ENCODE results near the gene LRRC18.

The LRRC18 gene

DNA sequence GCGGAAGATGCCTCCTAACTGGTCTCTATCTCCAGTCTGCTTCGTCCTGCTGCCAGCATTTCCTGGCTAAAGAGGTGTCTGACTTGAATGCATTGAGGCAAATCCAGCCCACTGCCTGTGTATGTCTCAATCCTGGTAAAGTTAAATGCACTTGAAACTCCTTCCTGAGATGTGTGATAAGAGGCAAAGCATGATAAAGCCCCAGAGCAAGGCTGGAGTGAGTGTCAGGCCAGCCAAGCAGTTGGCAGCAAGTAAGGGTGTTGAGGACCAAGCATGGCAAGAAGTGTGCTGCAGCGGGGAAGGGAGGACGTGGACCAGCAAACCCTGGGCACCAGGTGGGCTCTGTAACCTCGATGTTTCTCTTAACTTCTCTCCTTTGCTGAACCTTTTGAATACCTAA lies 29.1 kb downstream of the LRRC18 start:
- no peak for DNase-seq (ENCODE audit: low read depth in 2 of 2)

DNA sequence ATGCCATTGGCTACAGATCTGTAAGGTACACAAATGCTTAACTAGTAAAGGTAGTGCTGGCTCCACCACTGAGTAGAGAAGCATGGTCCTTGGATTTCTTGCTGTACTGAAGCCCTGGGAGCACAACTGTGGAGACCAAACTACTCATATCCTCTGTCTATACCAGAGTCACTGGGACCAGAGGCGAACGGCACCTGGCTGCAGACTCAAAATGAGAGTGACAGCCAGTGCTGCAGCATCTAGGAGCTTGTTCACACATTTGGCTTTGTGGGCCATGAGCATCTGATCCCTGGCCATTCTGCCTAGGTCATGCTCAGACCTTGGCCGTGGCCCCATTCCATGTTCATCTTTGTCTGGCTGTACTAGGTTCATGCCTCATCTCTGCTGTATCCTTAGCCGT lies 31.9 kb downstream of the LRRC18 start:
- DNase-seq (ENCODE audit: low read depth in 2 of 2) = no peak

DNA sequence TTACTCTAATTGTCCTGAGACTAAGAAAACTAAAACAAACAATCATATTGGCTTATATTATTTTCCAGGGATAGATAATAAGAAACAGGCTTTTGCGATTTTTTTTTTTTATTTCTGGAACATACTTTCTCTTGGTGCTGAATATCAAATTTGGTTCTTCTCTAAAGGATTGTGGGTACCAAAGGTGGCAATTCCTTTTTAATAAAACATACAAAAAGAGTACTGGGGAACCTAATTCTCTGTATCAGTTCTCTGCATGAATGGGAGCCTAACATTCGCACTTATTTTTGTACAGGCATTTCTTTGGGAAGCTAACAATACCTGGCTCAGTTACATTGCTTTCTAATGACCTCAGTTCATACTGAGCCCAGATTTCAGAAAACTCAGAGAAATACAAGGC lies 32.8 kb downstream of the LRRC18 start:
- no peak for DNase-seq (ENCODE audit: low read depth in 2 of 2)

DNA sequence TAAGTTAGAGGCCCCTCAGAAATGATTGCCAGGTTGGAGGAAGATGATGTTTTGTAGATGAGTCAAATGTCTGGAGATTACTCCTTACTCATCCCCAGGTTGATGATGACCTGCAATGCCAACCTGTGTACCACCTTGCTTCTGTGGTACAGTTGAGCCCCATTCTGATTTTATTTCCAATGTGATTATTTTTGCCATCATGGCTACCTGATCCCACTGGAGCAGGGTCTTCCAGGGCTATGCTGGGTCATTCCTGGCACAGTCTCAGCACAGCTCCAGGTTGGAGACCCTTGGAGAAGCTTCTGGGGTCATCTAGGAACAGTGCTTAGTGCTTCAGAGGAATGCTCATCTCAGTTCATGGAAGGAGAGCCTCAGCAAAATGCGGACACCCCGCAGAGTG lies 34.3 kb downstream of the LRRC18 start:
- DNase-seq (ENCODE audit: low read depth in 2 of 2) = no peak

DNA sequence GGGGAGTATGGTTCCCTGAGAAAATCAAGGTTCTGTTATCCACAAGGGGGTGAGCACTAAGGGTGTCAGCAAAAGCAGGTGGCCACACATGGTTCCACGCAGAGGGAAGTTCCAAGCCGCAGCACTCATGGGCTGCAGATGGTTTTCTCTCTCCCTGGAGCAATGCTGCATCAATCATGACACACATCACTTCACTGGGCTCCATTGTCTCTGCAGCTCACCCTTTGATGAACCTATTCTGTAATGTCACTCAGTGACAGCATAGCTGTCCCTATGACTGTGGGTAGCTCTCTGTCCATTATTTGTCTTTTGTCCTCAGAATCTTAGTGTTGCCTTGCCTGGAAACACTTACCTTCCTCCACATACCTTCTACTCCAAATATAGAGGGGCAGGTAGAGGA lies 34.8 kb downstream of the LRRC18 start:
- DNase-seq (ENCODE audit: low read depth in 2 of 2) = no peak

DNA sequence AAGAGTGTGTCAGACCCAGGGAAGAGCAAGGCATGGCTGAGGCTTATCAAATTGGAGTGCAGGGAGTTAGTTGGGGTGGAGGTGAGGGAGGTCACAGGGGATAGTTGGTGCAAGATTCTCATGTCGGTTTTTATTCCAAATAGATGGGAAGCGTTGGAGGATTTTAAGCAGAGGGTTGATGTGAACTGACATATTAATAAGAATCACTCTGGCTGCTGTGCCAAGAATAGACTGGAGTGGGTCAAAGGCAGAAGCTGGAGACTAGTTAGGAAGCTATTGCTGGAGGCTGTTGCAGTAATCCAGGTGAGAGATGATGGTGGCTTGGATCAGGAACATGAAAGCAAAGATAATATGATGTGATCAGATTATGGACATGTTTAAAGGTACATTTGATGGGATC lies 36.5 kb downstream of the LRRC18 start:
- DNase-seq (ENCODE audit: low read depth in 2 of 2) = no peak

DNA sequence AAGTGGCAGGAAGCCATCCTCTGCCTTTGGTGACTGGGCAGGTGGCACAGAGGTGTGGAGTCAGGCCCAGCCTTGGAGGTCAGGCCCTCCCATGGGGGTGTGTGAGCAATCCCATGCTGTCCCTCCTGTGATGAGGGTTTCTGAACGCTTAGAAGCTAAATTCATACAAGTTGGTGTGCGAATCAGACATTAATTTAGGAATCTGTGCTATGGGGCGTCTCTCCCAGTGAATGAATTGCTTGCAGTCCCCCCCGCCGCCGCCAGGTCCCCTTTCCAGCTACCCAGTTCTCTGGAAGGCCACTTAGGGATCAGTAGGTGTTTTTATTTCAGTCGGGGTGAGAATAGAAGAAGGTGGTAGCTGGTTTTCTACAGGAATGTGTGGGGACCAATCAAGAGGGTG lies 37.5 kb downstream of the LRRC18 start:
- no peak for DNase-seq (ENCODE audit: low read depth in 2 of 2)

DNA sequence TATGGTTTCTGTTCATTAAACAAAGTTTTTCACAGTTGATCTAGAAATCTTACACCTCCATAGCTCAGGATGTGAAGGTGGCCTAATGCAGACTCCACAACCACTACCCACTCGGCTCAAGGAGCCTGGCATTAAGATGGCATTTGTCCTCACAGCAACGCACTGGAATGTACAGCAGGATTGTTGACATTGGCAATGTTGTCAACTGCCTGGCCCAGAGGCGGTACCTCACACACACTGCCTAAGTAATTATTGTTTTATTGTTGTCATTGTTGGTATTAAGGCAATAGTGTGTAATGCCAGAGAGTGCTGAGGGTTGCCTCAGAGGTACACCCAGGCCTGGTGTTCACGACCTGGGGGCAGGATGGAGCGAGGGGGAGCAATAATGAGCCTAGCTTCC lies 38.3 kb downstream of the LRRC18 start:
- no peak for DNase-seq (ENCODE audit: low read depth in 2 of 2)

DNA sequence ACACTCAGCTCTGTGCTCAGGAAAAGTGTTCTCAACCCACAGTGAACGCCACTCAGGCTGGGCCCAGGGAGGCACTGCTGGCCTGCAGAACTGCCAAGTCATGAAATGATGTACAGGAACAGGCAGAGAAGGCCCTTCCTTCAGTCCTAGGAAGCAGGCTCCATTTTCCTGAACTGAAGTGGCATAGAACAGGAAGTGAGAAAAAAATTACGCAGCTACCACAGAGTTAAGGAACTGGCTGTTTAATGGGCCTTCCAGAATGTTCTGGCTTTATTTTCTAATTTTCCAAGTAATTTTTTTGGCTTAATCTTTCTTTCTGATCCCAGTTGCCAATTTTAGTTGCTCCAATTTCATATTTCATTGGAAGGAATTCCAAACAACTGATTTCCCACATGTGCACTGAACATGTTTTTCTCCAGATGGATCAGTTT lies 39.3 kb downstream of the LRRC18 start:
- DNase-seq (ENCODE audit: low read depth in 2 of 2) = no peak

DNA sequence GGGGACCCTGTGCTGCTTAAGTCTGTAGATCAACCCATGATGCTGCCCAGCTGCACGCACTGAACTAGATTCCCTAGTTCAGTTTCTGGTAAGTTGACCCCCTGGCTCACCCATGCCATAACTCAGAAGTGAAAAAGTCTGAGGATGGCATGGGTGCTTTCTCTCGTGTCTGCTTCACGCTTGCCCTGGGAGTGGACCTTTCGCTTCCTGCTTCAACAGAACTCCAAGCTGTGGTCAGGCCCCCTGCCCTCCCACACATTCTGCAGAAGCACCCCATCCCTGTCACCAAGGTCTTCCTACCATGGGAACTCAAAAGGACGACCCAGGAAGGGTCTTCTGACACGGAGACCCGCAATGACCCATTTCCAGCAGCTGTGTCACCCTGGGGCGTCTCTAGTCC lies 39.9 kb downstream of the LRRC18 start:
- DNase-seq (ENCODE audit: low read depth in 2 of 2) = no peak

DNA sequence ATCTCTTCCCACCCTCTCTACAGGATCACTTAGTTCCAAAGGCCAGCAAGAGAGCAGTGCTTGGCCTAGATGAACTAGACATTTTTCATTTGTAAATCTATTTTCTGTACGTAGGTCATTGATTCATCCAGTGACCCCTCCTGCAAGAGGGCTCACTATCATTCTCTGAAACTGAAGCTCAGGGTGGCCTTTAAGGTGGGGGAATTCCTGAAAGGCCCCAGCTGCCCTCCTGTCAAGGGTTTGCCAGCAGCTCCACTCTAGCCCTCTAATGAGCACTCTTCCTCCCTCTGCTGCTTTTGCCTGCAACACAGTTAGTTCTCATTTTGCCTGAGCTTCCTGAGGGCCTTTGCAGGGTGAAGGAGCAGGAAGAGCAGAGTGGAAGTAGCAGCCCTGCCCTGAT lies 41.2 kb downstream of the LRRC18 start:
- DNase-seq (ENCODE audit: low read depth in 2 of 2) = no peak

DNA sequence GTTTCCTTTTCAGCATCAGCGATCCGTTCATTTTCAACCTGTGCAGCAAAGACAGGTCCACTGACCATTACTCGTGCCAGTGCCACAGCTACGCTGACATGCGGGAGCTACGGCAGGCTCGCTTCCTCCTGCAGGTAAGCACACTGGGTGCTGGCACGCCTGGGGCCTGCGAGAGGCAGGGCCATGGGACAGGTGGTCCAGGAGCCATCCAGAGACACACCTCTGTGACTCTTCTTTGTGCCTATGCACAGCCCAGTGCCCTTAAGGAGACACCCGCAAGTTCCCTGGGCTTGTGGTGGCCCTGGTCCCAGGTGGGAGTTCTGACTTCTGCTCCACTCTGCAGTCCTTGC lies 42.2 kb downstream of the LRRC18 start:
- DNase-seq (ENCODE audit: low read depth in 2 of 2) = no peak

DNA sequence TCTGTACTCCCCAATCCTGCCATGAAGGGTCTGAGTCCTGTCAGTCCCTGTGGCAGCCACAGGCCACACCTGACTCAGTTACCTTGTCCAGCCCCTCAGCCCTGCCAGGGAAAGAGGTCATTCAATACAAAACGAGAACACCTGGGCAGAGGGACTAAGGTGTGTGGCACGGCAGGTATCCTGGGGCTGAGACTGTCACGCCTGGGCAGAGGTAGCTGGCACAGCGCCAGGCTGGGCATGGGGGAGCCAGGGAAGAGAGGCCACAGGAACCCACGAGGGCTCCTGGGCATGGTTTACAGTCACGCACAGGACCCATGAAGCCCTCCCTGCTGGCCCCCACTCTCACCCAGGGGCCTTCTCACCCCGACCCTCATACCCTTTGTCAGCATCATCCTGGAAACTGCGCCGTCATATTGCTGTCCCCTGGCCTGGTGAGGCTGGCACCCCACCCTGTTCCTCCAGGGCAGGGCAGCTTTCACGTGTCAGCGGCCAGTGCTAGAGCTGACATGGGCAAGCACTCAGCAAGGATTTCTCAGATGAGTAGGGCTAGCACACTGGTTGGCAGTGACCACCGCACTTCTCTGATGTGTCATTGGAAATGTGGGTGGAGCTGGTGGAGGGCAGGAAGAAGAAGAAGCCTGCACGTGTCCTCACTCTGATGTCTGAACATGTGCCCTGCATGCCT lies 42.7 kb downstream of the LRRC18 start:
- DNase-seq (ENCODE audit: low read depth in 2 of 2) = no peak

DNA sequence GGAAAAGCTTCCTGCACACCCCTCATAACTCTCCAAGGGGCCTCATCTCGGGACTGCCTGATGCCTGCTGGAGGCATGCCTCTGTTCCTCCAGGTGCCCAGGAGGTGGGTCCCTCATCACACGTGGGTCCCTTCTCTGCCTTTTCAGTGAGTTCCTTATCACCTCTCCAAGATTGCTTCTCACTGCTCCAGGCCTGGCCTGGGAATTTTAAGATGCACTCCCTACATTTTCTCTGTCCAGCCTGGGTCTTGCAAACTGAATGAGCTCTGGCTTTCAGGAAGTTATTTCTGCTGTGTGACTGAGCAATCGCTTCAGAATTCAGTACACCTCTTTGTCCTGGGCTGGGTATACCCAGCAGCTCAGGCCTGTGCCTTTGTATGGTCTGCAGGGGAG lies 43.8 kb downstream of the LRRC18 start:
- DNase-seq (ENCODE audit: low read depth in 2 of 2) = no peak

DNA sequence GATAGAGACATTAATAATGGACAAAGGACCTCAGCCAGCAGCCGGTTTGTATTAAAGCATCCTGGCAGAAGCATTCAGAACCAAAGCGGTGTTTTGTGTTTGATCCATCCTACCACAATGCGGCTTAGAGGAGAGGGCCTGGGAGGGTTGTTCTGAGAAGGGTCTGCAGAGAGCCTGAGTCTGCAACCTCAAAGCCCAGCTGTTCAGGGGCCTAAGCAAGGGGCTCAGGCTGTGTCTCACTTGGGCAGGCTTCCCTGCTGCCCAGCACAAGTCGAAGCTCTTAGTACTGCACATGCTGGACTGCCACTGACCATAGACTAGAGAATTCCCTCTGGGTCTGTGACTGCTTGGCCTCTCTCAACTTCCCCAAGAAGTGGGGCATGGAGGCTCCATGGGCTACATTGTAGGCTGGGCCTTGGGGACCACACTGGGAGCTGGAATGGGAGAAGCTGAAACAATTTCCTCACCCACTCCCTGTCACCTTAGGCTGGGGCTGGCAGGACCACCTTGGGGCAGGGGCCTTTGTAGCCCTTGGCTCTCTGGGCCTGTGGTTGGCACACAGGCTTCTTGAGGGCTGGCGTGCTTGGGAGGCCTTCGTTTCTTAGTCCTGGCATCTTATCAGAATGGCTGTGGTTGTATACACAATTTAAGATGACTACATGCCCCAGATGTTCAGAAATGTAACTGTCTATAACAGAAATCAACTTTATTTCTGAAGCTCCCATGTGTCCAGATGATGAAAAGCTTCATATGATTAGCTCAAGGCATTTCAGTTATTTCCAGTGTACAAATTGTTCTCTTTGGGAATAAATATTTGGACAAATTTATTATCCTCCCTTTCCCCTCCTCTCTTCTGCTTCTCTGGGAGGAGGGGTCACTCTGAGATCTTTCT lies 44.5 kb downstream of the LRRC18 start:
- no peak for DNase-seq (ENCODE audit: low read depth in 2 of 2)

DNA sequence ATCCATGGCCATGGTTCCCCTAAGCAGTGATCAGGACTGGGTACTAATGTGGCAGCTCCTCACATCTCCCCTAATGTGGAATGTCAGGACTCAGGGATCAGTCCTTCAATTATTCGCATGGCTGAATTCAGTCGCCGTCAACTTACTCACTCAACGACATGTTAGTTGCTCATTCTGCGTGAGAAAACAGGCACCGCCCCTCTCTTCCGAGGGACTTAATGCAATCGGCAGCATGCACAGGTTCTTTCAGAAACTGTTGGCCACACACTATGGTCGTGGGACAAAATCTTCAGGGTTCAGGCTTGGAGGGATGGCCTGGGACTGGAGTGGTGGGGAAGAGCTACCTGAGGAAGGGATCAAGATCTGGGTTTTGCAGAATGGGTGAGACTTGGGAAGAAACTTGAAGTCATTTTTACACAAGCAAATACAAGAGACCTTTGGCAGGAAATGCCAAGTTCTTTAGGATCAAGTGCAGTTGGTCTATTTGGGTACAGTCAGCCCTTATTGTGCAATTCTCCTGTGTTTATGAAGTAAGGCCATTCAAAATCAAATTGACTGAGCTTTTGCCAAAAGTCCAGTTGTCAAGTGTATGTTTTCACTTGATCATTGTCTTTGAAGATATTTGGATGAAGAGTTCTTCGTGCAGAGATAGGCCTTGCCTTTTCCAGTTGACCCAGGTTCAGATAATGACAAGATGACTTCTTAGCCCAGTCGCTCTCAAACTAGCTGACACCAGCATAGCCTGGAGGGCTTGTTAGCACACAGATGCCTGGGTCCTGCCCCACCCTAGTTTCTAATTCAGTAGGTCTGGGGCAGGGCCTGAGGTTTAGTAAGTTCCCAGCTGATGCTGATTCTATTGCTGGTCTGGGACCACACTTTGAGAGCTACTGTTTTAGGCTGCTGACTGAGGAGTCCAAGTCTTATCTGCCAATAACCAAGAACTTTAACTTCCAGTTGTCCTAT lies 48.5 kb downstream of the LRRC18 start:
- DNase-seq (ENCODE audit: low read depth in 2 of 2) = no peak

DNA sequence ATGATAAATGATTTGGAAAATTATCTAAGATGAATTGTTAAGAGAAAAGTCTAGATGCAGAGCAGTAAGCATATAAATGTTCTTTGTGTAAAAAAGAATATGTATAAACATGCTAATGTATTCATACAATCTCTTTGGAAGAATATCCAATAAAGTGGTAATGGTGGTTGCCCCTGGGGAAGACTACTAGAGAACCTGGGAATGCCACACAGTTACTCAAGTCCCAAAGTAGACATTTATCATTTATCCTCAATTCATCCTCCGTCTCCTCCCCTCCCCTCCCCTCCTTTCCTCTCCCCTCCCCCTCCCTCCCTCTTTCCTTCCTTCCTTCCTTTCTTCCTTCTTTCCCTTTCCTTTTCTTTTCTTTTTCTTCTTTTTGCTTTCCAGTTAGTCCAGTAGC lies 51.7 kb downstream of the LRRC18 start:
- no peak for DNase-seq (ENCODE audit: low read depth in 2 of 2)

DNA sequence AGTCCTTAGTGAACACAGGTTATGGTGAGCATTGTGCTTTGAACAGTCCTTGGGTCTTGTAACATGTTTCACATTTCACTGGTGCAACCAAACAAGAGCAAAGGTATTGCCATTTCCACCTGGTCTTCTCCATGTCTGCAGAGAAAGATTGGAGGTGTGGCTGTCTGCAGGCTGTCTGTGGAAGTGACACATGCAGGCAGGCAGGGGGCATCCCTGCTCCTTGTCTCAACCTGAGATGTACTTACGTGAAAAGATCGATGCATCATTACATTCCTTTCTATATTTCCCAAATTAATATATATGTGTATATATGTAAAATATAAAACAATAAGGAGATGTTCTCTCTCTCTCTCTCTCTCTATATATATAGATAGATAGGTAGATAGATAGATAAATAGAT lies 54.3 kb downstream of the LRRC18 start:
- DNase-seq (ENCODE audit: low read depth in 2 of 2) = no peak

DNA sequence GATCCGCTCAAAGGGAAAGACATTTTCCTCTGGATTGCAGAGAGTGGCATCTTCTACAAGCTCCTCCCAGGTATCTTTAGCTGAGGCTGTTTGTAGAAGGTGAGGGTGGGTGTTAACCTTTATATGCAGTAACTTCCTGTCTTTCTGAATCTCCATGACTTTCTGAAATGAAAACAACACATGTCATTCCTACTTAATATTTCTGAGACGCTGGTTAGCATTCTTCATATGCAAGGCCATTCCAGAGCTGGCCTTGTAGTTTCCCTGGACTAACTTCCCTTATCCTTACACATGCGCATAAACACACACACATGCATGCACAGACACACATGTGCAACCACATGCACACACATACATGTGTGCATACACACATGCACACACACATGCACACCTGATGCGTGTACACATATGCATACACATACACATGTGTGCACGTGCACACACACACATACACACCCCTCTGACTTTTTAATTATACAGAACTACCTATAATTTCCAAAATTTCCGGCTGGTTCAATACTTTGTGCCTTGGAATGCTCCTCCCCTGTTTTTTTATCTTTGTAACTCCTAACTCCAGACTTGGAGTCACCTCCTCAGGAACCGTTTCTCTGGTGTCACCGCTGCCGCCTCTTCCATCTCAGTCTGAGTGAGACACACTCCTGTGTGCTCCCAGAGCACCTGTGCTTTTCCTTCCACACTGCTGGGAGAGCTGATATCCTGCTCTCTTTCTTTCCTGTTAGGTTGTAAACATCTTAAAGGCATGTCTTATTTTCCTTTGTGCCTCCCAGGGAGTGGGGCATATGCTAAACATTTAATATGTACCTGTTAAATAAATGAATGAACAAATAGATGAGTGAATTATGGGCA lies 55.2 kb downstream of the LRRC18 start:
- no peak for DNase-seq (ENCODE audit: low read depth in 2 of 2)

DNA sequence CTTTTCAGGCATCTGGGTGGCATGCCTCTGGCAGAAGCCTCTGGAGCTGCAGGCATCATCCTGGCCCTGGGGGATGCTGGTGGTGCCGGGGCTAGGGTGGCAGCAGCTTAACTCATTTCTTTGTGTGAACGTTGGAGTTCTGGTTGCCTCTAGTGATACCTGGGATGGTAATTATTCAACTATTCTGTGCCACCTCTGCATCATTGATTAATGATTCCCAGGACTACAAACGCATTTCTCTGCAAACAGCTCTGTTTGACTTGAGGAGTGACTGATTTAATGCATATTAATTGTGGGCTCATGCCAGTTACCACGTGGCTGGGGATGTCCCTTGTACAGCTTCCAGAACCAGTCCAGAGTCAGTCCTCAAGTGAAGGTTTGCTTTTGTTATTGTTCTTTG lies 55.9 kb downstream of the LRRC18 start:
- no peak for DNase-seq (ENCODE audit: low read depth in 2 of 2)

DNA sequence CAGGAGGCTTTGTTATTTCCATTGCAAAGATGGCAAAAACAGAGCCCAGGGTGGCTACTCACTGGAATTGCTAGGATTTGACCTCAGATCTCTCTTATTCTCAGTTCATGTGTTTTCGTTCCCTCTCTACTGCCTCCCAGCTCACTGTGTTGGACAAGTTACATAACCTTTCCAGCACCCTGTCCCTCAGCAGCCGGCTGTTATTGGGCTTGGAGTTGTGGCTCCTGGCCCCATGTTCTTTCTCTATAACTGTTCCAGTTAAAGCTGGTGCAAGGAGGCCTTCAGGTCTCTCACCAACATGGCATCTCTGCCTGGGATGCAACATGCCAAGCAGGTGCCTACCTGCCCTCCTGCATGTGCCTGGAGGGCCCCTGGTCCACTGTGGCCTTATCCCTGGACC lies 56.8 kb downstream of the LRRC18 start:
- DNase-seq (ENCODE audit: low read depth in 2 of 2) = no peak

All from stimulated activated CD8-positive, alpha-beta memory T cell treated with anti-CD3 and anti-CD28 coated beads, Interleukin-15, amount 100 ng/mL, for 48 hours (primary cell).